GM19438 (cell line): Measurements from ENCODE around the gene HLA-A.
"Not testable (repeated sequence)": the region's sequence is repeated elsewhere in the genome, so short reads cannot be mapped to it uniquely, and the experiment has no call there.

Source experiments
- ATAC-seq: cut with Tn5 transposase; IDR thresholded peaks from one replicate; pipeline ENCODE4 v1.9.1; 2021; ENCODE audit warnings: low read depth; ENCODE audit not compliant: unreplicated experiment

HLA-A gene

GRCh38 chr6:29958046-29958445 lies 15.7 kb downstream of the HLA-A start:
- no peak for ATAC-seq

- no peak for ATAC-seq
Observed at GRCh38 chr6:29958921-29959320, 16.6 kb downstream of the HLA-A start.

- ATAC-seq: no peak
Observed at GRCh38 chr6:29959467-29959866, 17.1 kb downstream of the HLA-A start.

- no peak for ATAC-seq
Observed at GRCh38 chr6:29961966-29962365, 19.6 kb downstream of the HLA-A start.

GRCh38 chr6:29963697-29964096 lies 21.4 kb downstream of the HLA-A start:
- not testable (repeated sequence) for ATAC-seq

GRCh38 chr6:29964518-29964886 lies 22.2 kb downstream of the HLA-A start:
- ATAC-seq: no peak

- ATAC-seq: no peak
Observed at GRCh38 chr6:29964887-29965562, 22.7 kb downstream of the HLA-A start.

GRCh38 chr6:29965563-29965872 lies 23.2 kb downstream of the HLA-A start:
- ATAC-seq: no peak

GRCh38 chr6:29965873-29966601 lies 23.7 kb downstream of the HLA-A start:
- ATAC-seq: no peak

- ATAC-seq: no peak
Observed at GRCh38 chr6:29967379-29968010, 25.2 kb downstream of the HLA-A start.

- ATAC-seq: no peak
Observed at GRCh38 chr6:29968130-29968529, 25.8 kb downstream of the HLA-A start.

- ATAC-seq: no peak
Observed at GRCh38 chr6:29968905-29969304, 26.6 kb downstream of the HLA-A start.

- ATAC-seq: no peak
Observed at GRCh38 chr6:29970711-29971110, 28.4 kb downstream of the HLA-A start.

- ATAC-seq: no peak
Observed at GRCh38 chr6:29974901-29975560, 32.7 kb downstream of the HLA-A start.

- no peak for ATAC-seq
Observed at GRCh38 chr6:29975561-29975907, 33.2 kb downstream of the HLA-A start.

GRCh38 chr6:29976253-29976587 lies 33.9 kb downstream of the HLA-A start:
- ATAC-seq: no peak

- peak; percentile 80 for ATAC-seq
Observed at GRCh38 chr6:29976588-29977424, 34.5 kb downstream of the HLA-A start.

- ATAC-seq: no peak
Observed at GRCh38 chr6:29977425-29977727, 35.0 kb downstream of the HLA-A start.

- ATAC-seq: not testable (repeated sequence)
Observed at GRCh38 chr6:29980013-29980412, 37.7 kb downstream of the HLA-A start.

GRCh38 chr6:29980511-29980910 lies 38.2 kb downstream of the HLA-A start:
- no peak for ATAC-seq

GRCh38 chr6:29981211-29981812 lies 39.0 kb downstream of the HLA-A start:
- ATAC-seq: no peak
